A673 (cell line): Measurements from ENCODE around the gene AP2A1.

Experiments
- EZH2 ChIP-seq: fragments of 200-600 bp; sonication (generic); IDR thresholded peaks from 2 replicates; pipeline ENCODE4 v1.6.1; 2017; ENCODE audit warnings: borderline replicate concordance, low read depth, mild to moderate bottlenecking, mixed read lengths, antibody characterized with exemption, low read length; ENCODE audit not compliant: poor library complexity, severe bottlenecking
- TF ChIP-seq, protein P1 (sequence below): fragments of 300-800, 200-600 bp; sonication (generic); conservative IDR thresholded peaks from 2 replicates; pipeline ENCODE4 v1.5.1; 2017; ENCODE audit warnings: low read depth, mild to moderate bottlenecking, antibody characterized with exemption, low read length, moderate library complexity, mixed read lengths

GRCh38 chr19:49830766-49831165, 64.0 kb downstream of the AP2A1 start:
- TF ChIP-seq, protein P1, sequence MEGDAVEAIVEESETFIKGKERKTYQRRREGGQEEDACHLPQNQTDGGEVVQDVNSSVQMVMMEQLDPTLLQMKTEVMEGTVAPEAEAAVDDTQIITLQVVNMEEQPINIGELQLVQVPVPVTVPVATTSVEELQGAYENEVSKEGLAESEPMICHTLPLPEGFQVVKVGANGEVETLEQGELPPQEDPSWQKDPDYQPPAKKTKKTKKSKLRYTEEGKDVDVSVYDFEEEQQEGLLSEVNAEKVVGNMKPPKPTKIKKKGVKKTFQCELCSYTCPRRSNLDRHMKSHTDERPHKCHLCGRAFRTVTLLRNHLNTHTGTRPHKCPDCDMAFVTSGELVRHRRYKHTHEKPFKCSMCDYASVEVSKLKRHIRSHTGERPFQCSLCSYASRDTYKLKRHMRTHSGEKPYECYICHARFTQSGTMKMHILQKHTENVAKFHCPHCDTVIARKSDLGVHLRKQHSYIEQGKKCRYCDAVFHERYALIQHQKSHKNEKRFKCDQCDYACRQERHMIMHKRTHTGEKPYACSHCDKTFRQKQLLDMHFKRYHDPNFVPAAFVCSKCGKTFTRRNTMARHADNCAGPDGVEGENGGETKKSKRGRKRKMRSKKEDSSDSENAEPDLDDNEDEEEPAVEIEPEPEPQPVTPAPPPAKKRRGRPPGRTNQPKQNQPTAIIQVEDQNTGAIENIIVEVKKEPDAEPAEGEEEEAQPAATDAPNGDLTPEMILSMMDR, result no peak
- TF ChIP-seq EZH2, result no peak
